Parathyroid adenoma (tissue), 2 donors: Measurements from ENCODE around the gene BMP3.
"Not testable (repeated sequence)": the region's sequence is repeated elsewhere in the genome, so short reads cannot be mapped to it uniquely, and the experiment has no call there.

Experiments used
- H2AFZ ChIP-seq: fragments of 300-600 bp; sonication (generic); one replicate; pipeline ENCODE4 v1.7.0; 2017; ENCODE audit warnings: antibody characterized with exemption, mild to moderate bottlenecking
- H3K27ac ChIP-seq: fragments of 300-600 bp; sonication (generic); one replicate; pipeline ENCODE4 v1.7.0; 2017
- H3K27me3 ChIP-seq: fragments of 300-600 bp; sonication (generic); one replicate; pipeline ENCODE4 v1.7.0; 2017; ENCODE audit warnings: low read length; ENCODE audit not compliant: control insufficient read depth, insufficient read depth
- H3K36me3 ChIP-seq: fragments of 300-600 bp; sonication (generic); one replicate; pipeline ENCODE4 v1.7.0; 2017; ENCODE audit warnings: low read length; ENCODE audit not compliant: control insufficient read depth, insufficient read depth
- H3K4me1 ChIP-seq: fragments of 300-600 bp; sonication (generic); one replicate; pipeline ENCODE4 v1.7.0; 2017; ENCODE audit warnings: control low read depth
- H3K4me2 ChIP-seq: fragments of 300-600 bp; sonication (generic); one replicate; pipeline ENCODE4 v1.7.0; 2017; ENCODE audit warnings: low read length
- H3K4me3 ChIP-seq: fragments of 300-600 bp; sonication (generic); one replicate; pipeline ENCODE4 v1.7.0; 2017; ENCODE audit warnings: low read depth, low read length
- H3K79me2 ChIP-seq: fragments of 300-600 bp; sonication (generic); one replicate; pipeline ENCODE4 v1.7.0; 2017; ENCODE audit warnings: control low read depth
- H3K9ac ChIP-seq: fragments of 300-600 bp; sonication (generic); one replicate; pipeline ENCODE4 v1.7.0; 2017; ENCODE audit warnings: mild to moderate bottlenecking
- H3K9me3 ChIP-seq: fragments of 300-600 bp; sonication (generic); one replicate; pipeline ENCODE4 v1.7.0; 2017; ENCODE audit warnings: low read length; ENCODE audit not compliant: control insufficient read depth
- TF ChIP-seq, protein P1 (sequence below): fragments of 300-600 bp; sonication (generic); IDR thresholded peaks from one replicate; pipeline ENCODE4 v1.7.0; 2017; ENCODE audit warnings: antibody characterized with exemption, mild to moderate bottlenecking
- donor health status: primary hyperparathyroidism.

The BMP3 gene

DNA sequence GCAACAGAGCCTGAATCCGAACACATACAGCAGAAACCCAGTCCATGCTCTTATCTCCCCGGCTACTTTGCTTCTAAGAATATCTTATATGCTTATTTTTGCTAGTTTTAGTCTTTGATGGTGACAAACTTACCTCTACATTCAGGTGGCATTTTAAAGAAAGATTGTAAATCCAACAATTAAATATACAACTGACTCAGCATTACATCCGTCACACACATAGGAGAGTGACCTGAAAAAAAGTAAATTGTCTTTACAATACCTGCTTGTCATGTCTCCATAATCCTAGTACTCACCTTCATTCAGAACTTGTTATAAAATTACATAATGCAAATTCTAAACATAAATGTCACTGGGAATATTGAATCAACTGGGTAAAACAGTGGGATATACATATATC lies 30.6 kb upstream of the BMP3 start:
- Histone ChIP-seq H3K36me3 (no peaks in the 10 kb centered on the region), H3K4me1 (no peaks in the 10 kb centered on the region), H3K27me3 (no peaks in the 10 kb centered on the region), H2AFZ (no peak overlapping the region), H3K79me2 (no peaks in the 10 kb centered on the region), H3K4me3 (no peak overlapping the region), H3K4me2 (no peak overlapping the region), H3K9me3 (no peaks in the 10 kb centered on the region), H3K9ac (no peak overlapping the region), H3K27ac (no peak overlapping the region)
- TF ChIP-seq, protein P1, sequence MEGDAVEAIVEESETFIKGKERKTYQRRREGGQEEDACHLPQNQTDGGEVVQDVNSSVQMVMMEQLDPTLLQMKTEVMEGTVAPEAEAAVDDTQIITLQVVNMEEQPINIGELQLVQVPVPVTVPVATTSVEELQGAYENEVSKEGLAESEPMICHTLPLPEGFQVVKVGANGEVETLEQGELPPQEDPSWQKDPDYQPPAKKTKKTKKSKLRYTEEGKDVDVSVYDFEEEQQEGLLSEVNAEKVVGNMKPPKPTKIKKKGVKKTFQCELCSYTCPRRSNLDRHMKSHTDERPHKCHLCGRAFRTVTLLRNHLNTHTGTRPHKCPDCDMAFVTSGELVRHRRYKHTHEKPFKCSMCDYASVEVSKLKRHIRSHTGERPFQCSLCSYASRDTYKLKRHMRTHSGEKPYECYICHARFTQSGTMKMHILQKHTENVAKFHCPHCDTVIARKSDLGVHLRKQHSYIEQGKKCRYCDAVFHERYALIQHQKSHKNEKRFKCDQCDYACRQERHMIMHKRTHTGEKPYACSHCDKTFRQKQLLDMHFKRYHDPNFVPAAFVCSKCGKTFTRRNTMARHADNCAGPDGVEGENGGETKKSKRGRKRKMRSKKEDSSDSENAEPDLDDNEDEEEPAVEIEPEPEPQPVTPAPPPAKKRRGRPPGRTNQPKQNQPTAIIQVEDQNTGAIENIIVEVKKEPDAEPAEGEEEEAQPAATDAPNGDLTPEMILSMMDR = no peak

DNA sequence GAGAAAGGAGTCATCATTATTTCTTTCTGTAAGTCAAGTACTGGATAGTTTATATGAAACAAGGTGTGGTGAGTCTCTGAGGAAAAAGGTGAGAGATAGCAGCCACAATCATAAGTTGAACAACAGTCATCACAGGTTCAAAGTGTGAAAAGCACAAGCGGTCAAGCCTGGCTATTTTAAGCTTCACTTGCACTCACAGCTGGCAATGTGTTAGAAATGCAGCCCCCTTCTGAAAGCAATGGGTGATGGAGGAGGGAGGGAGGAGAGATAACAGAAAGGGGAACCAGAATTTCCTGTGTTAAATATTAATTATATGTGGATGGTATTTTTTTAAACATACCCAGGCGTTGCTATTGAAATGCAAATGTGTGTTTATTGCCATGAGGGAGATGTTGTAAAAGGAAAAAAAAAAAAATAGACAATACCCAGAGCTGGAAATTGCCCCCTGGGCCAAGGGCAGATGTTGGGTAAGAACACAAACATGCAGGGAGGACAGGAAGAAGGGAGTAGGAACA lies 26.9 kb upstream of the BMP3 start:
- no peak overlapping the region for H3K27ac ChIP-seq
- H3K4me1 ChIP-seq = no peaks in the 10 kb centered on the region
- H3K9me3 ChIP-seq = no peaks in the 10 kb centered on the region
- H3K4me3 ChIP-seq = no peak overlapping the region
- no peak overlapping the region for H2AFZ ChIP-seq
- H3K27me3 ChIP-seq = no peaks in the 10 kb centered on the region
- no peak overlapping the region for H3K9ac ChIP-seq
- TF ChIP-seq, protein P1 = no peak
- no peak overlapping the region for H3K4me2 ChIP-seq
- H3K79me2 ChIP-seq = no peaks in the 10 kb centered on the region
- H3K36me3 ChIP-seq = no peaks in the 10 kb centered on the region

DNA sequence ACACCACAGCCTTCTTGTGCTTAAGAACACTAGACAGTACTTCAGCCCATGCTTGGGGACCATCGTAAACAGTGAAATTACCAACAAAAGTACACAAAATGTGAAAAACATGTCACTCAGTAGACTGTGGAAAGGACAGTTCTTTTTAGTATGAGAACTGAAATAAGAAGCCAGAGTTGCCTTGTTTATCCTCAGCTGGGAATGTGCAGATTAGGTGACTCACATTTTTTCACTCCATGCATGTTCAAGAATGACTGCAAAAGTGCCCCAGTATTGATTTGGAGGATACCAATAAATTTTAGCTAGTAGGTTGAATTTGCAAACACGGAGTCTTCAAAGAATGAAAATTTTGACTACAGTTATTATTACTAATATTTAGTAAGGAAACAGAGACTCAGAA lies 23.1 kb upstream of the BMP3 start:
- no peaks in the 10 kb centered on the region for H3K79me2 ChIP-seq
- no peaks in the 10 kb centered on the region for H3K36me3 ChIP-seq
- no peak overlapping the region for H3K4me3 ChIP-seq
- H3K9ac ChIP-seq = no peak overlapping the region
- no peak overlapping the region for H2AFZ ChIP-seq
- H3K4me1 ChIP-seq = no peaks in the 10 kb centered on the region
- no peak overlapping the region for H3K4me2 ChIP-seq
- H3K27ac ChIP-seq = no peak overlapping the region
- H3K27me3 ChIP-seq = no peaks in the 10 kb centered on the region
- no peaks in the 10 kb centered on the region for H3K9me3 ChIP-seq
- TF ChIP-seq, protein P1 = no peak

DNA sequence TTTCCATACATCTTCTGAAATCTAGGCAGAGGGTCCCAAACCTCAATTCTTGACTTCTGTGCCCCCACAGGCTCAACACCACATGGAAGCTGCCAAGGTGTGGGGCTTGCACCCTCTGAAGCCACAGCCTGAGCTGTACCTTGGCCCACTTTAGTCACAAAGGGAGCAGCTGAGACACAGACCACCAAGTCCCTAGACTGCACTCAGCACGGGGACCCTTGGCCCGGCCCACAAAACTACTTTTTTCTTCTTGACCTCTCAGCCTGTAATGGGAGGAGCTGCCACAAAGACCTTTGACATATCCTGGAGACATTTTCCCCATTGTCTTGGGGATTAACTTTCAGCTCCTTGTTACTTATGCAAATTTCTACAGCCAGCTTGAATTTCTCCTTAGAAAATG lies 13.9 kb upstream of the BMP3 start:
- not testable (repeated sequence) for H3K79me2 ChIP-seq, H3K27ac ChIP-seq, H3K9me3 ChIP-seq

DNA sequence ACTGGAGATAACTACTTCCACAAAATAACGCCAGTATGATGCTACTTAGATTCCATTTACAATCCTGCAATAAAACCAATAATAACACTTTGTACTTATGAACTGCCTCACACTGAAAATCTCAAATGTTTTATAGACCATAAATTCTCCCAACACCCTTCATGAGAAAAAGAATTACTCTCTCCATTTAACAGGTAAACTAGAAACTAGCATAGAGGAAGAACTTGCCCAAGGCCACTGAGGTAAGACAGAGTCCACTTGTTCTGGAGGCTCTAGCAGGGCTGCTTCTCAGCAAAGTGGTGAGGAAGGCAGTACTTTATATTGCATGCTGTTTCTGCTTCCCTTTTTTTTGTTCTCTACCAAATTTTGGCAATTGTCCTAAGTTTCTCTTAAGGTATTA lies 11.5 kb upstream of the BMP3 start:
- Histone ChIP-seq H3K9ac (no peak overlapping the region), H2AFZ (no peak overlapping the region), H3K79me2 (no peaks in the 10 kb centered on the region), H3K4me1 (no peaks in the 10 kb centered on the region), H3K36me3 (no peaks in the 10 kb centered on the region), H3K9me3 (no peaks in the 10 kb centered on the region), H3K27ac (no peak overlapping the region), H3K27me3 (no peaks in the 10 kb centered on the region), H3K4me2 (no peak overlapping the region), H3K4me3 (no peak overlapping the region)
- TF ChIP-seq, protein P1 = no peak

More for the DNA sequence above, 13.9 kb upstream of the BMP3 start:
- not testable (repeated sequence) for H3K27me3 ChIP-seq, H2AFZ ChIP-seq, H3K4me3 ChIP-seq, H3K4me1 ChIP-seq, H3K9ac ChIP-seq, H3K4me2 ChIP-seq, H3K36me3 ChIP-seq
